ENCODE data around the gene ABCC11. TPM values are rescaled to one million over a fixed set of nuclear protein-coding genes. Genes with fewer than 3 reads are reported as not detected.

ABCC11 gene
- total RNA-seq: 1 to 10 TPM in 1 of 4 donors, under 1 TPM in 3; 0.13 to 1.4 (median 0.36) TPM

- H3K27ac ChIP-seq: no peak within 1 kb of the TSS
- peak within 1 kb of the TSS; percentile 63 for H3K4me3 ChIP-seq
- H3K36me3 ChIP-seq: no peaks in the 10 kb centered on the region
- WGBS: 34% methylated on average over 4 of the region's 4 CpGs
- peaks cover 51% of the 10 kb centered on the region for H3K4me1 ChIP-seq
- no peaks in the 10 kb centered on the region for H3K9me3 ChIP-seq
- TF ChIP-seq EP300 (IDR thresholded peaks at IDR 0.05): no peak
- no peak for TF ChIP-seq POLR2A (IDR thresholded peaks at IDR 0.05)
- no peak for TF ChIP-seq POLR2AphosphoS5 (IDR thresholded peaks at IDR 0.05)
- TF ChIP-seq CTCF (IDR thresholded peaks at IDR 0.05): no peak
- H3K27me3 ChIP-seq: no peaks in the 10 kb centered on the region
- DNase-seq (ENCODE audit: low spot score in 2 of 2): no peak
Measured at GRCh38 chr16:48247311-48247710, at the start of gene ABCC11. Gene ABCC11 (minus strand): TSS chr16:48247539. CDS start chr16:48231921, 15,618 bp downstream.

- no peak for DNase-seq (ENCODE audit: low spot score in 2 of 2)
- Histone ChIP-seq H3K4me3 (no peak overlapping the region), H3K9me3 (no peaks in the 10 kb centered on the region), H3K36me3 (peaks cover 40% of the 10 kb centered on the region), H3K27ac (peak overlapping the region; percentile 64), H3K27me3 (no peaks in the 10 kb centered on the region), H3K4me1 (peaks cover 34% of the 10 kb centered on the region)
- TF ChIP-seq POLR2A (IDR thresholded peaks at IDR 0.05): no peak
- TF ChIP-seq POLR2AphosphoS5 (IDR thresholded peaks at IDR 0.05): no peak
- TF ChIP-seq CTCF (IDR thresholded peaks at IDR 0.05): no peak
- no peak for TF ChIP-seq EP300 (IDR thresholded peaks at IDR 0.05)
- WGBS: 49% methylated on average over 1 of the region's 1 CpG
Measured at GRCh38 chr16:48295488-48296281, 48.3 kb upstream of the ABCC11 start.

GRCh38 chr16:48294724-48295123 lies 47.4 kb upstream of the ABCC11 start:
- peaks cover 38% of the 10 kb centered on the region for H3K36me3 ChIP-seq
- TF ChIP-seq CTCF (IDR thresholded peaks at IDR 0.05) (no peak), POLR2A (IDR thresholded peaks at IDR 0.05) (no peak), EP300 (IDR thresholded peaks at IDR 0.05) (no peak), POLR2AphosphoS5 (IDR thresholded peaks at IDR 0.05) (no peak)
- no peak overlapping the region for H3K4me3 ChIP-seq
- 68% methylated on average over 1 of the region's 1 CpG for WGBS
- H3K27me3 ChIP-seq: no peaks in the 10 kb centered on the region
- no peak for DNase-seq (ENCODE audit: low spot score in 2 of 2)
- peak overlapping the region; percentile 17 for H3K27ac ChIP-seq
- peaks cover 29% of the 10 kb centered on the region for H3K4me1 ChIP-seq
- H3K9me3 ChIP-seq: no peaks in the 10 kb centered on the region

GRCh38 chr16:48292452-48292851 lies 45.1 kb upstream of the ABCC11 start:
- 79% methylated on average over 2 of the region's 2 CpGs for WGBS
- H3K27ac ChIP-seq: no peak overlapping the region

More at GRCh38 chr16:48292452-48292851, 45.1 kb upstream of the ABCC11 start:
- Histone ChIP-seq H3K4me1 (peaks cover 29% of the 10 kb centered on the region), H3K27me3 (no peaks in the 10 kb centered on the region), H3K4me3 (no peak overlapping the region), H3K9me3 (no peaks in the 10 kb centered on the region), H3K36me3 (peaks cover 25% of the 10 kb centered on the region)
- DNase-seq (ENCODE audit: low spot score in 2 of 2): no peak
- TF ChIP-seq CTCF (IDR thresholded peaks at IDR 0.05) (no peak), EP300 (IDR thresholded peaks at IDR 0.05) (no peak), POLR2A (IDR thresholded peaks at IDR 0.05) (no peak), POLR2AphosphoS5 (IDR thresholded peaks at IDR 0.05) (no peak)

Data from suprapubic skin (tissue), 4 donors.